ENCODE data around the gene DPH3. TPM values are rescaled to one million over a fixed set of nuclear protein-coding genes. Genes with fewer than 3 reads are reported as not detected.

DPH3 gene
- total and polyA plus RNA-seq, 2 of the 8 experiments (the other 6 are each of a cell fraction or from before 2014, with no cell fraction given) = 9.8 to 40.1 TPM

- Histone ChIP-seq H2BK12ac (ENCODE audit: low read depth, low read length) (no peak overlapping the region), H3K79me2 (ENCODE audit: control insufficient read depth in 1 of 2, insufficient read depth in 2 of 2, low read length in 2 of 2) (peaks cover 0 to 21% of the 10 kb centered on the region in 2 experiments; a peak in 3 of 4 replicates), H3K27ac (ENCODE audit: low read depth, low read length) (no peak overlapping the region), H3K23me2 (ENCODE audit: low read depth, low read length) (no peaks in the 10 kb centered on the region; the same call in 1 of the 2 replicates), H4K8ac (ENCODE audit: extremely low read depth, insufficient read depth, low read length) (no peak overlapping the region), H3K4me1 (replicated peaks in 1 of 4; ENCODE audit: control insufficient read depth in 3 of 4, insufficient read depth in 4 of 4, low read length in 3 of 4) (no peaks in the 10 kb centered on the region), H3K9me3 (ENCODE audit: insufficient read depth in 2 of 2, low read depth in 1 of 2, low read length in 1 of 2) (no peaks in the 10 kb centered on the region), H3K23ac (ENCODE audit: insufficient read length) (no peak overlapping the region), H3K14ac (ENCODE audit: insufficient read length) (no peak overlapping the region), H4K5ac (ENCODE audit: insufficient read length, low read depth, low read length) (no peak overlapping the region), H3K36me3 (ENCODE audit: control insufficient read depth in 2 of 4, insufficient read depth in 4 of 4, low read length in 3 of 4) (peaks cover 0 to 13% (median 3%) of the 10 kb centered on the region in 4 experiments; a peak in 5 of 8 replicates), H3K79me1 (ENCODE audit: low read depth, low read length) (peaks cover 3% of the 10 kb centered on the region), H3K27me3 (replicated peaks in 1 of 4; ENCODE audit: control insufficient read depth in 3 of 4, extremely low read depth in 1 of 4, insufficient read depth in 3 of 4, low read length in 3 of 4) (no peaks in the 10 kb centered on the region), H3K9ac (replicated peaks in 1 of 4; ENCODE audit: extremely low read depth in 1 of 4, low read depth in 3 of 4, low read length in 3 of 4) (no peak overlapping the region; a peak in 1 of 7 replicates), H4K20me1 (replicated peaks in 1 of 2; ENCODE audit: control insufficient read depth in 1 of 2, insufficient read depth in 2 of 2, low read length in 2 of 2) (peaks cover 0 to 4% of the 10 kb centered on the region in 2 experiments), H2BK5ac (ENCODE audit: low read depth, low read length) (no peak overlapping the region), H2BK20ac (ENCODE audit: low read length) (no peak overlapping the region), H3K4me3 (ENCODE audit: extremely low read depth in 1 of 4, insufficient read depth in 2 of 4, low read depth in 3 of 4, low read length in 4 of 4) (no peak overlapping the region), H3K4ac (replicated peaks; ENCODE audit: insufficient read length, low read depth, low read length) (no peak overlapping the region), H3K4me2 (ENCODE audit: insufficient read depth in 1 of 2, low read depth in 2 of 2, low read length in 2 of 2) (no peak overlapping the region), H3K18ac (ENCODE audit: extremely low read depth, low read length) (no peak overlapping the region), H3K56ac (replicated peaks; ENCODE audit: insufficient read length, low read depth, low read length) (no peak overlapping the region), H2BK120ac (replicated peaks; ENCODE audit: low read depth, low read length) (no peak overlapping the region), H4K91ac (replicated peaks; ENCODE audit: insufficient read length, low read length) (no peak overlapping the region), H2BK15ac (ENCODE audit: low read length) (no peak overlapping the region), H2AK5ac (ENCODE audit: low read depth, low read length) (no peak overlapping the region), H2AFZ (ENCODE audit: low read length) (no peak overlapping the region)
- DNase-seq (ENCODE audit: low read depth in 1 of 2, low spot score in 2 of 2) = no peak
- no peak for FAIRE-seq
- 87% methylated on average over 5 of the region's 5 CpGs; no CpG with 5 or more reads in 1 of the 2 experiments for WGBS, 2 experiments (ENCODE audit: extremely low coverage in 1 of 2, insufficient coverage in 1 of 2, insufficient read length in 1 of 2, insufficient replicate concordance in 2 of 2, low coverage in 1 of 2, low lambda C conversion rate in 2 of 2, missing lambda C conversion rate in 1 of 2)
- CTCF ChIA-PET (ENCODE audit: partially characterized antibody) = interaction anchor here (1.5 to 2.7 kb wide), 3 partner anchors 10 to 14 kb away, joined by 3 to 10 read pairs (median 5); no protein-coding TSS in a partner anchor
- POLR2A ChIA-PET (ENCODE audit: partially characterized antibody) = no interaction called here
- no peak for TF ChIP-seq TBP (IDR thresholded peaks at IDR 0.05; ENCODE audit: low read depth, low read length)
- no peak for TF ChIP-seq CHD1 (IDR thresholded peaks at IDR 0.05; ENCODE audit: low read depth, low read length)
- TF ChIP-seq NANOG (IDR thresholded peaks at IDR 0.05; ENCODE audit: insufficient read depth, low read depth, low read length, poor library complexity, severe bottlenecking) = no peak
- no peak for TF ChIP-seq RAD21 (IDR thresholded peaks at IDR 0.05 in 1 of 2, conservative IDR thresholded peaks at IDR 0.05 in 1 of 2; ENCODE audit: low read depth in 2 of 2, low read length in 2 of 2)
- no peak for TF ChIP-seq CBX8 (IDR thresholded peaks at IDR 0.05; ENCODE audit: borderline replicate concordance, low read depth, low read length)
- TF ChIP-seq CEBPB (IDR thresholded peaks at IDR 0.05; ENCODE audit: low read depth, low read length) = no peak
- no peak for TF ChIP-seq CHD2 (IDR thresholded peaks at IDR 0.05; ENCODE audit: low read length)
- no peak for TF ChIP-seq ATF3 (IDR thresholded peaks at IDR 0.05; ENCODE audit: insufficient read depth, low read depth, low read length)
- no peak for TF ChIP-seq SIN3A (conservative IDR thresholded peaks at IDR 0.05 in 1 of 2, IDR thresholded peaks at IDR 0.05 in 1 of 2; ENCODE audit: low read depth in 1 of 2, low read length in 2 of 2)
- TF ChIP-seq HDAC2 (IDR thresholded peaks at IDR 0.05; ENCODE audit: borderline replicate concordance in 1 of 2, low read depth in 2 of 2, low read length in 2 of 2) = no peak
- no peak for TF ChIP-seq NRF1 (IDR thresholded peaks at IDR 0.05; ENCODE audit: low read depth, low read length)
- TF ChIP-seq BACH1 (IDR thresholded peaks at IDR 0.05; ENCODE audit: low read length) = no peak
Measured at GRCh38 chr3:16258177-16258576, 6.6 kb downstream of the DPH3 start.
